Measurements from ENCODE around the gene CREB5.
A peak's percentile ranks its signal among the peaks of the same experiment; 100 is the strongest.

CREB5 gene

DNA sequence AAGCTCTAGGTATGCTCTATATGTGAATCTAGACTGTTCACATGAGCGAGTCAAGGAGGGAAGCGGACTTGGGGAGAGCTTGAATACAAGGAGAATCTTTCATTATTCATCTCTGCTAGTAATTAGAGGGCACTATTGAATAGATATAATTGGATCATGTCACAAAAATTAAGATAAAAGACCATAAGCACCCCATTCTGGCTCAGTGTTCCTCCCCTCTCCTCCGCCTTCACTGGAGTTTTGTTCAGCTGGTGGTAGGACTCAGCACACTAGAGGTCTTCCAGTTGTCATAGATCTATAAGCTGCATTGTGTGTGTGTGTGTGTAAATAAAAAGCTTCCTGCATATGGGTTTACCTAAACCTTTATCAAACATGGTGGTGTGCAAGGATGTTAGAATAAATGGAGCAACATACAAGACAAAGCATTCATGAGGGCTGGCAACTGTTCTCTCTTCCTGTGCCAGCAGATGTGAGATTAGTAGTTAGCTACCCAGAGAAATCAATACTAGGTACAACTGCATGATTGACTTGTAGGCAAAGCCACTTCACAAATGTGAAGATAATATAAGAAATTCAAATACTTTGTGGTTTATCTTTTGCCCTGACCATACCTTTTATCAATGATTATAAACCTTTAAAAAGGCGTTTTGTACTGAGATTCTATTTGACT lies 142.6 kb downstream of the CREB5 start:
- DNase-seq: no peak

DNA sequence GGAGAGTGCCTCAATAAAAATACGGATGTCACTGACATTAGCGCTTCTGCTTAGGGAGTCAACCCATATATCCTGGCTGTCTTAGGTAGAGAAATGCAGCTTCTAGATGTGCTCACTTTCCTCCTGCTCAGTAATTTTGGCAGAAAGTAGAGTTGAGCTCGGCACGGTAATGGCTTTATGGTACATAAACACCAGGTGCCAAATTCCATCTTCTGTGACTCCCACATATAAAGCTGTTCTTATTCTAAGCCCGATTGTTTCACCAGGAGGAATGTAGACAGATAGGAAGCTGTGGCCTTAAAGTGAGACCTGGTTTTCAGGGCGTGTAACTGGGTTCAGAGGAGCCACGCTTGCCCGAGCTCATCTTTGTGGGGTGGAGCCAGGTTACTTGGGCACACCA lies 143.7 kb downstream of the CREB5 start:
- no peak for DNase-seq

DNA sequence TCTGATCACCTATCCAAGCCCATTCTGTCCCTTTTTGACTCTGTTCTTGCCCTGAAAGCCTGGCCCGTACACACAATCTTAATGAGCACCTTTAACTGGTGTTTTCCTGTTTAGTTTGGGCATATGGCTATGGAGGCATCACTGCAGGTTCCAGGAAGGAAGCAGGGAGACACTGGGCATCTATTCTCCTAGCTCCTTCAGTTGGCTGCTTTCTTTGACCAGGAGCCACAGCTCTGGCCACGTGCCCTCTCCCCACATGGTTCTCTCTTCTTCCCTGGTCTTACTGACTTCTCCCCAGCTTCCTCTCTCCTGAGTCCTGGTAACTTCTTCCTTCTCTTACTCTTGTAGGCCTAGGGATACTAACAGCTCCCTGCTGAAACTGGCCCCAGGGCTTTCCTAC lies 144.4 kb downstream of the CREB5 start:
- DNase-seq: no peak

DNA sequence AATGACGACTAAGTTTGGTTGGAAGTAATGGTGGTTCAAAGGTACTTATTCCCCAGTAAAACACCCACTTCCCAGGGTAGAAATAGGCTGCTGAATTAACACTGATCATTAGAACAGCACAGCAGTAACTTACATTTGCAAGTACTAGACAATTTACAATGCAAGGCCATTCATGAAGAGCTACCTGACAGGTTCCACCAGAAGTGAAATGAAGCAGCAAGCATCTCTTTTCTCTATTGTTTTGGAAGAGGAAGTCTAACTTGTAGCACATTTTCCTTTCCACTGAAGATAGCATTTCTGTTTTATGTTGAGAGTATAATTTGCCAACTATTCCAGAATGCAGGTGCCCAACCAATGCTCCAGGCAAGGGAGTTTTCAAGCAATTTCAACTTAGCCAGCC lies 145.9 kb downstream of the CREB5 start:
- no peak for DNase-seq

DNA sequence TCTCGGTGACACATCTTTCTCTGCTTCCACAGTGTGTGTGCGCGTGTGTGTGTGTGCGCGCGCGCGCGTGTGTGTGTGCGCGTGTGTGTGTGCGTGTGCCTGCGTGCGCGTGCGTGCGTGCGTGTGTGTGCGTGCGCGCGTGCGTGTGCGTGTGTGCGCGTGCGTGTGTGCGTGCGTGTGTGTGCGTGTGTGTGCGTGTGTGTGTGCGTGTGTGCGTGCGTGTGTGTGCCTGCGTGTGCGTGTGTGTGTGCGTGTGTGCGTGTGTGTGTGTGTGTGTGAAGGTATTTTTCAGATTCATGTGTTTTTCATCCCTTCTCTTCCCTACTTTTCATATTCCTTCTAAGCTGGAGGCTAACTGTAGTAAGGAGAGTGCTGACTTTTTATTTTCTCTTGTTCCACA lies 148.4 kb downstream of the CREB5 start:
- no peak for DNase-seq

DNA sequence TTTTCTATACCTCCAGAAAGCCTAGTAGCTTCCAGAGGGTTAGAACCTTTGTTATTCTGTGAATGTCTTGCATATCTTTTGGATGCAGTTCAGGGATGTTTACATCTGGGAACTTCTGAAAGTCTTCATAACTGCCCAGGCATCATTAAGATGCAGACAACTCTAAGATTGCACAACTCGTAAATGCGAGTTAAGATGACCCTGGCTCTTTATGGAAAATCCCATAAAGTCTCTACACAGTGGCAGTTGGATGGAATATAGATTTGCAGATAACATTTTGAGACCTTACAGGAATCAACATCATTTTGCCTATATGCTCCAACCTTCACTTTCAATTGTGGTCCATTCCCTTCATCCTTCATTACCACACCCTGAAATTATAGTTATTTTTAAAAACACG lies 151.7 kb downstream of the CREB5 start:
- no peak for DNase-seq

DNA sequence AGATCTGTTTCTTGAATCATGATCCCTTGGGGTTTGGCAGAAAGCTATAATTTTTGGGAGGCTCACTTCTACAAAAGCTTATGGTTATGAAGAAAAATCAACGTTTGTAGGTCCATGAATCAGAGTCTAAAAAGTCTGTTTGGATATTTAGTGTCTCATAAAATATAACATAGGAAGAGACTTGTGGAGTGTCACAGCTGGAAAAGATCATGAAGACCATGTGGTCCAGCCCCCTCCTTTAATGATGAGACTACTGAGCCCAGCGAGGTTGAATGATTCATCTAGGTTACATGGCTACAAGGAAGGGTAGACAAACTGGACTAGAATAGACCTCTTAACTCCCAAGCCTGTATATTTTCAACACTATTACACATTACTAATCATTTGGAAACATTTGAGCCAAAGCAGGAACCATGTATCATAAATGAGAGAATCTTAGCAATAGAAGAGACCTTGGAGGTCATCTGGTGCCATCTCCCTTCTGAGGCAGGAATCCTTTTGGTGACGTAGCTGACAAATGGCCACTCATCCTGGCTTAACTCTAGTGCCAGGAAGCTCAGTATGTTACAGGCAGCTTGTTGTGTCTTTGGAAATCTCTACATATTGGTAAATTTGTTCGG lies 152.5 kb downstream of the CREB5 start:
- DNase-seq: no peak

DNA sequence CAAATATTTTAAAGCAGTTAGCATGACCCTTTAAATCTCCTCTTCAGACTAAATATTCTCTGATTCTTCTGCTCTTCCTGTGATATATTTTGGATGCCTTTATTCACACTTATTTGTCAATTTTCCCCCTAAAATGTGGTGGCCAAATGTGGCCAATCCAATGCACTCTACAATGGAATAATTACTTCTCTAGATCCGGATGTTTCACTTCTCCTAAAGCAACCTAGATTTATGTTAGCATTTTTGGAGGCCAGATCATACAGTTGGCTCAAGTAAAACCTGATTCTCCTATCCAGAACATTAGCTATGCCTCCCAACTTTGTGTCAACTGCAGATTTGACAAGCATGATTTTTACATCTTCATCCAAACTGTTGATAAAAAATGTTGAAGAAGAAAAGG lies 153.7 kb downstream of the CREB5 start:
- no peak for DNase-seq

DNA sequence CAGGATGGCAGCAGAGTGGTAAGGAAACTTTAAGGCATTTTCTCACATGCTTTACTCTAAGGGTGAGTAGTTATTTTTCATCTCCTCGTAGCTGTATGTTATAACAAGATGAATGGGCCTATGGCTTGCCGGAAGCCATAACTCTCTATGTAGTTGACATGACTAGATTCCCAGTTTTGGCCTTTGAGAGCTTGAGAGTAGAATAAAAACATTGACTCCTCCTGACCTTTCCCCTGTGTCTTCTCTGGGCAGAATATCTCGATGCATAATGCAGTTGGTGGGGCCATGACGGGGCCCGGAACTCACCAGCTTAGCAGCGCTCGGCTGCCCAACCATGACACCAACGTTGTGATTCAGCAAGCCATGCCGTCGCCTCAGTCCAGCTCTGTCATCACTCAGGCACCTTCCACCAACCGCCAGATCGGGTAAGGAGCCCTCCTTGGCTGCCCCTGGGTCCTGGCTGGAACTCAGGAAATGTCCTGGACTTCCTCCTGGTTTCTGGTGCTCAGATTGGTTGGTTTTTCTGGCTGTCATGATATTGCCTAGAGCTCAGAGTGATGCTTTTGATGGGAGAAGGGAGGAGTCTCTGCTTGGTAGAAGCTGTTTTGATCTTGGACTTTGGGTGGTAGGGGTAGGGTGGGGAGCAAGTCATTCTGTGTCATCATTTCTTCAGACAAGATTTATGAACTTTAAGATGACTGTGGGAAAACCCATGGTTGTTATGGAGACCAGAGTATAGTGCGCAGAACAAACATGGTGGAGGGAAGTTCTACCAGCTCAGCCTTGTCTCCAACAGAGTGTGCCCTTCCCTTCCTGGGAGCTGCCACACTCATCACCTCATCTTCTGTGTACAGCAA lies 158.0 kb downstream of the CREB5 start:
- DNase-seq: no peak

DNA sequence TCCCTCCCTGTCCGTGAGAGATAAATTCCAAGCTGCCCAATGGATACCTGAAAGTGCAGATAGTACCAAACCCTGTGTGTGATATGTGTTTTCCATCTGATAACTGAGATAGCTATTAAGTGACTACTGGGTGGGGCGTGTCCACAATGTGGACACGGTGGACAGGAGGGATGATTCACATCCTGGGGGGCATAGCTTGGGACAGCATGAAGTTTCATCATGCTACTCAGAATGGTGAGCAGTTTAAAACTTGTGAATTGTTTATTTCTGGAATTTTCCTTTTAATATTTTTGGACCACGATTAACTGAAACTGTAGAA lies 158.6 kb downstream of the CREB5 start:
- DNase-seq: peak; percentile 85

DNA sequence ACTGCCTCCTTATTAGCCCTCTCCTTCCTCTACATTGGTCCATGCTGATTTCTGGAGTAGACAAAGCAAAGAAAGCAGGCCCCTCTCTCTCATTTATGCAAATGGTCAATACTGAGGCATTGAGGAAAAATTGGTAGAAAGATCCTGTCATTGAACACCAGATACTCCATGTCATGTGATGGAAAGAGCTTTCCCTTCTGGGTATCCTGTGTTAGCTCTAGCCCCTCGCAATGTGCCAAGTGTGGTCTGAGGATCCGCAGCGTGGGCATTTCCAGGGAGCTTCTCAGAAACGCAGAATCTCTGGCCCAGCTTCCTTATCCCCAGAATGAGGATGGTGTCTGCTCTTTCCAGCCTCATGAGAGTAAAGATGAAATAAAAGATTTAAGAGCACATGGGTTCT lies 159.1 kb downstream of the CREB5 start:
- no peak for DNase-seq

DNA sequence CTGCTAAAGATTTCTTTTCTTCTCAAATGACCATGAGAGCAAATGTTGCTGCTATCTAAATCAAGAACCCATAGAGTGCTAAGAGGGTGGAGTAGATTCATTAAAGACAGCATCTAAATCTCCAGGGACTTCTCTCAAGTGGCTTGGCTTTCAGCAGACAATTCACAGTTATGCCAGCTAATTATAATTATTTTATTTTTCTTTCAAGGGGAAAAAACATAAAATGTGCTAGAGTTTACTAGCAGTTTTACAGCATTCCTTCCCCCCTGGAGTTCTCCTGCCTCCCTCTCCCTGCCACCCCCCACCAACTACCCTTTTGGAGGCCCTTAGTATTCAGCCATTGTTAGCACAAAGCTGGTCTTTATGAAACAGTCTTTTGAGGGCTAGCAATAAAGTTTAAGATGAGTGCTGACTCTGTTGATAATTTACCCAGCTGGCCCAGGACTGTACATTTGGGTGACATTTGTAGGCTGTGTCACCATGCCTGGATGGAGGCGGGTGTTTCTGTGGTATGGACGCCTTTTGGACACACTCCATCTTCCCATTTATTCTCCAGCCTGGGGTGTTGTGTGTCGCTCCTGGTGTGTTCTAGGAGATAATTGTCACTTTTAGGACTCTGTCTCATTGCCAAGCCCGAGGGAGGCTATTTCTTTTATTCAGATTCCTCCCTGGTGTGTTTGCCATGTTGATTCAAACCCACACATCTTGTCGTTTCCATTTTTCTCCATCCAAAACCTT lies 160.2 kb downstream of the CREB5 start:
- DNase-seq: no peak

DNA sequence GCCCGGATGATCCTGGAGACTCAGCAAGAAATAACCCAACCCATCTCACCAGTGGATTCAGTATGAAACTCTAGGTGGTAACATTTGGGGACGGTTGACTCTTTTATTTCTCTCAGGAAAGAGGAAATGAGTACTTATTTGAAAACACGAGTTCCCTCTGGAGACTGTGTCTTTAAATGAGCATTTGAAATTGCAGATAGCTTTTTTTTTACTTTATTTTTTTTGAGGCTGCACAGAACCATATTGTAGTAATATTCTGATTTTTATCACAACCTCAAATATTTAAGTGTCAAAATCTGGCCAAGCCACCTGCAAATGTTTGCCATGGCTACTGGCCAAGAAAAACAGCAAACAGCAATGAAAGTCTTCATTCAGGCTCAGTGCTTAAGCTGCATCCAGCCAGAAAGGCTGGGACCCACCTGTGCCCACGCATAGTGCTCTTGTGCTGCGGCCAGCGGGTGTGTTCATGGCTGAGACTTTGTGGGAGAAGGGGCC lies 160.8 kb downstream of the CREB5 start:
- DNase-seq: peak; percentile 33

DNA sequence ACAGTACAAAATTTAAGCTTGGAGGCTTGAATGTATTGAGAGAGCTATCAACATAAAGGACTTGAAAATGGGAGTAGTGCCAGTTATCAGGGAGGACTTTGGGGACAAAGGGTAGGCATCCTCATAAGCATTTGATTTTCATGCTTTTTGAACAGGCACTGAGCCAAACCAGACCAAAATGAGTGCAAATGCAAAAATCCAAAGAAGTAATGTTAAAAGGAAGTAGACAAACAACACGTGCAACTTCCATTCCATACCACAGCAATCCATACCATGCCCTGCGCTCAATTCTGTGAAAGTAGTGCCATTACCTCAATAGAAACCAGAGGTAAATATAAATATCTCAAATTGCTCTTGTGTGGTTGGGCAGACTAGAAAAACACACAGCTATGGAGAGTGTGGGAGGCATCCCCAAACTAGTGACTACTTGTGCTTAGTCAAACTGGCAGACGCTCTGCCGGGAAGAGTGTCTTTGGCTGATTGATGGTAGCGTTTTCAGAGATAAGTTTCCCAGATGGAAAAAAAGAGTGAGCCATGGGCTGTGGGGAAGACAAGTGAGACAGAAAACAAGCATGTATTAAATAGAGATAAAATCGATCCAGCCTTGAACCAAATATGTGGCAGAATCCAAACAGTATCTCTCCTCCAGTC lies 161.5 kb downstream of the CREB5 start:
- DNase-seq: no peak

DNA sequence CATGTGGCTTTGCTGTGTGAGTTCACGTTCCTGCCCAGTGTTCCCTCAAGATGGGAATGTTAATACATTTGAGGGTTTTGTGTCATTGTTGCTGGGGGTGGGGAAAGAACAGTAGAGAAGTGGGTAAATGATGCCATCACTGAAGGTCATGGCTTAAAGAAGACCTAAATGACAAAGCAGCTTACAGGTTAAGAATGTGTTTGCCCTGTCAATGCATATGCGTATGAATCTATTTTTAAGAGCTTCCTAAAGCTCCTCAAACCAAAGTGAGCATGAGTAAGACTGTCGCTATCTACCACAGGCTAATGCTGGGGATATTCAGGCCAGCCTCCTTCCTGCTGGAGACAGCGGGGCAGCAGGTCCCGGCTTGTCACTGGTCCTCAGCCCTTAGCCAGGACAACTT lies 162.9 kb downstream of the CREB5 start:
- peak; percentile 67 for DNase-seq

DNA sequence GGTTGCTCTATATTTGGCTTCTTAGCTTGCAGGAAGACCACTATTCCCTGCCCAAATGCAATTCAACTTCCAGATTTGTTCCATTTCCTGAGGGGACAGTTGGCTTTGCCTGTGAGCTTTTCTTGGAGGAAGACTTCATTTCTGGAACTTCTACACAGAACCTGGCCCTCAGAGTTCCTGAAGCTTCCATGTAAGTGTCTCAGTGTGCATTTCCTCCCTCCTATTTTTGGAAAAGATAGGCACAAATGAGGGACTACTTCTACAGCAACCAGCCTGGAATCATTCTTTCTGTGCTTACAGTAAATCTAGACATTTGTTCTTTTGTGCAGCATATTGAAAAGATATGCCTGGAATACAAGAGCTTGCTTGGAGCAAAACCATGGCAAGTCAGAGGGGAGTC lies 164.3 kb downstream of the CREB5 start:
- no peak for DNase-seq

DNA sequence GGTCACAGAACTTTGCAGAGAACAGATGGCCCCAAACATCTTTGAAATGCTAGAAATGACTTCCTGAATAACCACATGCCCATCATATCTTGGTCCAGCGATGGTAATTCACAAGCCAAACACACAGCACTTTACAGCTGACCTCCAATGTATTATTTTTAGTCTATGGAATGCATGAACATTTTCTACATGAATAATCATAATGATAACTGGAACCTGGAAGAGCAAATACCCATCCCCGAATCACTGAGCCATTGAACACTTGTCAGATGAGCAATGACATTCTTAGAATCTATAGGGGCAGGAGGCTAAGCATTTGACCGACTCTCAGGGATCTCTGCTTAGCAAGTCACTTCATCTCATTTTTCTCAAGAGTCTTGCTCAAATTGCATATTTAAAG lies 167.3 kb downstream of the CREB5 start:
- peak; percentile 44 for DNase-seq

DNA sequence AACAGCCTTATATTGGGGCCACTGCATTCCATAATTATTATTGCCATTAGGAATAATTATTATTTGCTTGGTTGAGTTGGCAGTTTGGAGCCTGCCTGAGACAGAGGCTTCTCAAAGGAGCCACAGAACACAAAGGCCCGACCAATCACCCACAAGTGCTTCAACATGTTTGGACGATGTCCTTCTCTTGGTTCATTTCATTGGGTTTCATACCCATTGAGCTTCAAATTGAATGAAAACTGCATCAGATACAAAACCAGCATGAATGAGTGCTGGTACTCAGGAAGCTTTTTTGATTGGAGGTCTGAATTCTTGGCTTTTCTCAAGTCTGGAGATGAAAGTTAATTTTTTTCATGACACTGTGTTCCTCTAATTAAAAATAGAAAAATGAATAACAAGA lies 168.3 kb downstream of the CREB5 start:
- DNase-seq: no peak

DNA sequence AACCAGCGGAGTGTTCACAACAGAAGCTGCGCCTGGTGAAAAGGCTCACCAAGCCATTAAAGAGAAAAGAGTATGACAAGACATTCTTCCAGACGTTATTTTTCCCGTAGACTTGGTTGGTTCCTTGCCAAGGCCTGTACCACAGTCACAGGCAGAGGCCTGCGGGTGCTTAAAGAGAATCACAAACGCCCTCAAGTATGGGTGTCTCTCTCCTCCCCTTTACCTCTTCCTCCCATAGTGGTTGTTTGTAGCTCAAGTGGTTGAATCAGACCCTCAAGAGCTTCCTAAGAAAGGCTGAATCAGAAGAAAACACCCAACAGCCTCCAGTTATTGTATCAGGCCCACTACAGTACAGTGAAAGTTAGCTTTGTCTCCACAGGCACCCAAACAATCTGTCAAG lies 169.0 kb downstream of the CREB5 start:
- no peak for DNase-seq

DNA sequence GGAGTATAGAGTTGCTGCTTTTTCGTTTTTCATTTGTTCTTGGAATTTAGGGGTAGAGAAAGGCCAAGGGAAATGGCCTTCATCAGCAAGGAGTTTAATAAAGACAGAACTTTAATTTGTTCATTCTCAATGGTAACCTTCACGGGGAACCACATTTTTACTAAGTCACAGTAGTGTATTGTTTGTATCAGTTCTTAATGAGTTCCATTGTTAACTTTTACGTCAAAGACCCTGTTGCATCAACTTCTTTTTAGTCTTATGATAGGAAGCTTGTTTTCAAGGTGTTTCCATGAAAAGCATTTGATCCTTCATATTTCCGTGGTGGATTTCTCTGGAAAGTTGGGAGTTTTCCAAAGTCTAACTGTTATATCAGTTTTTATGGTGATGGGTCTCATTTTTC lies 169.9 kb downstream of the CREB5 start:
- DNase-seq: no peak

DNA sequence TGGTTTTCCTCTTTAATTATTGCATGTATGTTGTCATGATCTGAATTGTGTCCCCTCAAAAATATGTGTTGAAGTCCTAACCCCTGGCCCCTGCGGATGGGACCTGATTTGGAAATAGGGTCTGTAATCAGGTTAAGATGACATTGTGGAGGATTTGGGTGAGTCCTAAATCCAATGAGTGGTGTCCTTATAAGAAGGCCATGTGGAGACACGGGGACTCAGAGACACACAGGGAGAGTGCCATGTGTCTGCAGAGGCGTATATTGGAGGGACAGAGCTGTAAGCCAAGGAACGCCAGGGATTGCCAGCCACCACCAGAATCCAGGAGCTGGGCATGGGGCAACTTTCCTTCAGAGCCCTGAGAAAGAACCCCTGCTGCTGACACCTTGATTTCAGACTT lies 171.9 kb downstream of the CREB5 start:
- no peak for DNase-seq

DNA sequence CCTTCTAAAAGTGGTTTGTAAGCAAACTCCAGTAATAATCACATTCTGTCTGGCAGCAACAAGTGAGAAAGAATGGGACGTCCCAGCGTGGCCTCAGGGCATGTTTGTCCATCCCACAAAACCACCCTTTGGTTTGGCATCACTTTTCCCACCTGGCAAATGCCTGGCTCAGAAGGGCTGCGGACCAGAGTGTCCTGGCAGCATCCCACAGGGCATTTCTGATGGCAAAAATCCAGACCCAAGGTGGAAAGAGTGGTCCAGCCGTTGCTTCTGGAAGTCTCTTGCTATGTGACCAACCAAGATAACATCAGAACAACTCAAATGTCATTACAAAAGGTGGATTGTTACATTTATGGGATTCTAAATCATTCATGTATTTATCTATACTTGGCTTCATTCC lies 174.4 kb downstream of the CREB5 start:
- no peak for DNase-seq

DNA sequence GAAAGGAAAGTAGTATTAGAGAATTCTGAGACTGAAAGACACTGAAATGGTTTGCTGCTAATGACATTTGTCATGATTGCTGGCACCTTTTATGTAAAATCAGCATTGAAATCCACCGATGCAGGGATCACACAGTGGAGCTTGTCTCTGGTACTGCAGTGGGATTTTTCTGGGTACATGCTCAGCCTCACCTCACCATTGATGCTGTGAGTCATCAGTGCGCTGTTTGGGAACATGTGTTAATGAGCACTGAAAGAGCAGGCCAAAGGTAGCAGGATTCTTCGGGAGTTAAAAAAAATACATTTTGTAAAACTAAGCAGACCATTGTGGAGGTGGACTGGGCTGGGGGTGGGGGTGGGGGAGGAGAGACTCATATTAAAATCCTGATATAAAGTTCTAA lies 174.9 kb downstream of the CREB5 start:
- DNase-seq: peak; percentile 31

All from EL (cell line).